Stimulated activated CD4-positive, alpha-beta T cell treated with anti-CD3 and anti-CD28 coated beads, Interleukin-15, amount 100 ng/mL, for 48 hours (primary cell): ENCODE results near the gene GLDN.

Experiments used
- DNase-seq, 2 donors: peaks; one replicate each; pipeline ENCODE4 v3.0.0-alpha.2; 2020; ENCODE audit warnings: low read depth in 2 of 2

The GLDN gene

GRCh38 chr15:51356983-51357382, 15.5 kb downstream of the GLDN start:
- DNase-seq, result no peak

- DNase-seq, result no peak
Observed at GRCh38 chr15:51359981-51360380, 18.5 kb downstream of the GLDN start.

GRCh38 chr15:51363383-51363782, 21.9 kb downstream of the GLDN start:
- DNase-seq, result no peak

- DNase-seq, result no peak
Observed at GRCh38 chr15:51365417-51365816, 24.0 kb downstream of the GLDN start.

GRCh38 chr15:51366071-51366470, 24.6 kb downstream of the GLDN start:
- no peak for DNase-seq

- DNase-seq, result no peak
Observed at GRCh38 chr15:51366920-51367319, 25.5 kb downstream of the GLDN start.

GRCh38 chr15:51367322-51367976, 26.0 kb downstream of the GLDN start:
- DNase-seq, result no peak

- DNase-seq, result no peak
Observed at GRCh38 chr15:51368307-51368706, 26.9 kb downstream of the GLDN start.

- no peak for DNase-seq
Observed at GRCh38 chr15:51368751-51369450, 27.4 kb downstream of the GLDN start.

- no peak for DNase-seq
Observed at GRCh38 chr15:51369451-51369761, 28.0 kb downstream of the GLDN start.

- DNase-seq, result no peak
Observed at GRCh38 chr15:51371266-51371665, 29.8 kb downstream of the GLDN start.

- DNase-seq, result no peak
Observed at GRCh38 chr15:51374131-51374530, 32.7 kb downstream of the GLDN start.

- no peak for DNase-seq
Observed at GRCh38 chr15:51375966-51376640, 34.6 kb downstream of the GLDN start.

GRCh38 chr15:51377038-51377786, 35.8 kb downstream of the GLDN start:
- no peak for DNase-seq

GRCh38 chr15:51378406-51378805, 37.0 kb downstream of the GLDN start:
- DNase-seq, result no peak

- DNase-seq, result no peak
Observed at GRCh38 chr15:51379390-51379789, 37.9 kb downstream of the GLDN start.

- peak; percentile 1 to 23 for DNase-seq
Observed at GRCh38 chr15:51380999-51381806, 39.7 kb downstream of the GLDN start.

GRCh38 chr15:51382787-51383186, 41.3 kb downstream of the GLDN start:
- DNase-seq, result no peak

- no peak for DNase-seq
Observed at GRCh38 chr15:51386029-51386428, 44.6 kb downstream of the GLDN start.

- no peak for DNase-seq
Observed at GRCh38 chr15:51386486-51386885, 45.0 kb downstream of the GLDN start.

GRCh38 chr15:51386960-51387698, 45.7 kb downstream of the GLDN start:
- DNase-seq, result no peak
